Colonic mucosa (tissue), 4 donors: Measurements from ENCODE around the gene RALGAPA2. TPM values are rescaled to one million over a fixed set of nuclear protein-coding genes. Genes with fewer than 3 reads are reported as not detected.

Experiments used
- DNase-seq: peaks from one replicate; pipeline ENCODE4 v3.0.0-alpha.2; 2020
- H3K27ac ChIP-seq: fragments of 200-600 bp; one replicate; pipeline ENCODE4 v1.8.0; 2021
- H3K27me3 ChIP-seq: fragments of 200-600 bp; one replicate; pipeline ENCODE4 v1.8.0; 2021
- H3K36me3 ChIP-seq: fragments of 200-600 bp; one replicate; pipeline ENCODE4 v1.8.0; 2021
- H3K4me1 ChIP-seq: fragments of 200-600 bp; one replicate; pipeline ENCODE4 v1.8.0; 2021; ENCODE audit warnings: mild to moderate bottlenecking
- H3K4me3 ChIP-seq: fragments of 200-600 bp; one replicate; pipeline ENCODE4 v1.8.0; 2021
- H3K9ac ChIP-seq, 2 donors: one replicate each; pipeline ENCODE4 v1.7.0; 2013; ENCODE audit warnings: control low read depth in 2 of 2, low read depth in 2 of 2, low read length in 2 of 2
- H3K9me3 ChIP-seq: fragments of 200-600 bp; one replicate; pipeline ENCODE4 v1.8.0; 2021
- CTCF ChIP-seq: fragments of 200-600 bp; IDR thresholded peaks from one replicate; pipeline ENCODE4 v1.8.0; 2022; ENCODE audit warnings: antibody characterized with exemption, mild to moderate bottlenecking
- intact Hi-C: fragments of 100-400 bp; cut with DNase I; formaldehyde crosslinking; loops from one replicate; pipeline ENCODE4 v1.14.1; 2022
- total RNA-seq, 2 donors: library from RNA; stranded (reverse); fragmentation: NEBNext Ultra II Directional in 1 of 2; extraction: Animal tissue kit (Norgen Biotek cat#: 25700) in 1 of 2; gene quantifications; one replicate each; pipeline ENCODE4 v1.2.1, GENCODE V29; 2021
- donor health status: healthy.
- donor health status: DM: no; HTN: no; CAD: no.
- donor health status: DM: no; HTN: no; CAD: no.

Gene RALGAPA2
- total RNA-seq, 2 donors from 2014 or later = 64.5 to 66.1 TPM

GRCh38 chr20:20561841-20562240 lies 150.6 kb downstream of the RALGAPA2 start:
- no peak for TF ChIP-seq CTCF

GRCh38 chr20:20561172-20561571 lies 151.3 kb downstream of the RALGAPA2 start:
- H3K27me3 ChIP-seq = no peaks in the 10 kb centered on the region
- DNase-seq = no peak
- no peaks in the 10 kb centered on the region for H3K9me3 ChIP-seq
- H3K4me3 ChIP-seq = no peak overlapping the region
- H3K9ac ChIP-seq = no peak overlapping the region
- no peak for TF ChIP-seq CTCF
- no peaks in the 10 kb centered on the region for H3K4me1 ChIP-seq
- intact Hi-C loops = no loop called here
- no peak overlapping the region for H3K27ac ChIP-seq
- no peaks in the 10 kb centered on the region for H3K36me3 ChIP-seq

More at GRCh38 chr20:20561841-20562240, 150.6 kb downstream of the RALGAPA2 start:
- Histone ChIP-seq H3K27ac (no peak overlapping the region), H3K27me3 (no peaks in the 10 kb centered on the region), H3K4me3 (no peak overlapping the region), H3K9ac (no peak overlapping the region), H3K4me1 (no peaks in the 10 kb centered on the region), H3K36me3 (no peaks in the 10 kb centered on the region), H3K9me3 (no peaks in the 10 kb centered on the region)
- no peak for DNase-seq
- intact Hi-C loops = no loop called here

- intact Hi-C loops = no loop called here
- no peaks in the 10 kb centered on the region for H3K9me3 ChIP-seq
- H3K27ac ChIP-seq = no peak overlapping the region
- no peaks in the 10 kb centered on the region for H3K27me3 ChIP-seq
- H3K4me1 ChIP-seq = no peaks in the 10 kb centered on the region
- no peak for TF ChIP-seq CTCF
- no peaks in the 10 kb centered on the region for H3K36me3 ChIP-seq
- no peak for DNase-seq
- no peak overlapping the region for H3K9ac ChIP-seq
- no peak overlapping the region for H3K4me3 ChIP-seq
Observed at GRCh38 chr20:20557406-20557805, 155.0 kb downstream of the RALGAPA2 start.

GRCh38 chr20:20555838-20556237 lies 156.6 kb downstream of the RALGAPA2 start:
- H3K9me3 ChIP-seq = no peaks in the 10 kb centered on the region
- no peak overlapping the region for H3K9ac ChIP-seq
- no peaks in the 10 kb centered on the region for H3K27me3 ChIP-seq
- H3K27ac ChIP-seq = no peak overlapping the region
- no peak for DNase-seq
- H3K4me3 ChIP-seq = no peak overlapping the region
- intact Hi-C loops = no loop called here
- peaks cover 7% of the 10 kb centered on the region for H3K4me1 ChIP-seq
- no peaks in the 10 kb centered on the region for H3K36me3 ChIP-seq
- TF ChIP-seq CTCF = no peak

- Histone ChIP-seq H3K9ac (no peak overlapping the region), H3K36me3 (no peaks in the 10 kb centered on the region), H3K4me1 (peaks cover 7% of the 10 kb centered on the region), H3K9me3 (no peaks in the 10 kb centered on the region), H3K27ac (no peak overlapping the region), H3K4me3 (no peak overlapping the region), H3K27me3 (no peaks in the 10 kb centered on the region)
- no peak for TF ChIP-seq CTCF
- DNase-seq = no peak
- intact Hi-C loops = no loop called here
Observed at GRCh38 chr20:20554951-20555350, 157.5 kb downstream of the RALGAPA2 start.

GRCh38 chr20:20553541-20553940 lies 158.9 kb downstream of the RALGAPA2 start:
- no peak overlapping the region for H3K4me3 ChIP-seq
- TF ChIP-seq CTCF = no peak
- no peaks in the 10 kb centered on the region for H3K9me3 ChIP-seq
- intact Hi-C loops = no loop called here
- DNase-seq = no peak
- H3K27ac ChIP-seq = no peak overlapping the region
- peaks cover 7% of the 10 kb centered on the region for H3K4me1 ChIP-seq
- no peaks in the 10 kb centered on the region for H3K27me3 ChIP-seq
- H3K36me3 ChIP-seq = no peaks in the 10 kb centered on the region
- no peak overlapping the region for H3K9ac ChIP-seq
